HepG2 (cell line): ENCODE data around the gene BSG. TPM values are rescaled to one million over a fixed set of nuclear protein-coding genes. Genes with fewer than 3 reads are reported as not detected.

Source experiments
- DDIT3 ChIP-seq: sonication (generic); formaldehyde crosslinking; IDR thresholded peaks from 2 replicates; pipeline ENCODE4 v1.4.0; 2020; ENCODE audit warnings: mild to moderate bottlenecking, missing genetic modification reagents
- EED ChIP-seq: sonication (generic); formaldehyde crosslinking; IDR thresholded peaks from 2 replicates; pipeline ENCODE4 v1.5.0; 2020; ENCODE audit warnings: mild to moderate bottlenecking, missing genetic modification reagents
- FOXA1 ChIP-seq, 2 experiments: fragments of 450-650 bp in 1 of 2; sonication (generic) in 1 of 2; formaldehyde crosslinking in 1 of 2; IDR thresholded peaks; 2 replicates each; pipeline versions ENCODE4 v1.4.0 to v1.6.1; 2016 to 2020; ENCODE audit warnings: missing genetic modification reagents in 1 of 2
- GTF2F1 ChIP-seq: fragments of 150-350 bp; IDR thresholded peaks from 2 replicates; pipeline ENCODE4 v1.6.1; 2014; ENCODE audit warnings: low read length
- KAT2B ChIP-seq: fragments of 150-350 bp; IDR thresholded peaks from 2 replicates; pipeline ENCODE4 v1.6.1; 2014; ENCODE audit warnings: low read depth, low read length, borderline replicate concordance
- SRSF9 ChIP-seq: fragments of 200-400 bp; formaldehyde crosslinking; IDR thresholded peaks from 2 replicates; pipeline ENCODE4 v1.6.1; 2018; ENCODE audit warnings: borderline replicate concordance, mild to moderate bottlenecking, low read depth, low read length; ENCODE audit not compliant: insufficient read depth, poor library complexity, severe bottlenecking
- TAF1 ChIP-seq: sonication (generic); formaldehyde crosslinking; IDR thresholded peaks from 2 replicates; pipeline ENCODE4 v1.4.0; 2020; ENCODE audit warnings: missing genetic modification reagents
- ZEB1 ChIP-seq: IDR thresholded peaks from 2 replicates; pipeline ENCODE4 v1.6.1; 2012; ENCODE audit warnings: mild to moderate bottlenecking, low read depth, inconsistent platforms; ENCODE audit not compliant: insufficient replicate concordance
- ZFP36 ChIP-seq: fragments of 150-350 bp; IDR thresholded peaks from 2 replicates; pipeline ENCODE4 v1.6.1; 2018; ENCODE audit warnings: borderline replicate concordance, low read length, low read depth; ENCODE audit not compliant: partially characterized antibody
- ZGPAT ChIP-seq: IDR thresholded peaks from 2 replicates; pipeline ENCODE4 v1.6.1; 2016; ENCODE audit warnings: mild to moderate bottlenecking
- ZHX1 ChIP-seq: sonication (generic); formaldehyde crosslinking; IDR thresholded peaks from 2 replicates; pipeline ENCODE4 v1.8.1; 2022; ENCODE audit warnings: low read depth, mild to moderate bottlenecking, missing genetic modification reagents
- ZNF18 ChIP-seq: sonication (generic); formaldehyde crosslinking; IDR thresholded peaks from 2 replicates; pipeline ENCODE4 v1.8.0; 2022; ENCODE audit warnings: mild to moderate bottlenecking, missing genetic modification reagents; ENCODE audit not compliant: insufficient replicate concordance
- ZNF276 ChIP-seq: sonication (generic); formaldehyde crosslinking; IDR thresholded peaks from 2 replicates; pipeline ENCODE4 v1.4.0; 2020; ENCODE audit warnings: mild to moderate bottlenecking, low read depth, missing genetic modification reagents
- ZNF329 ChIP-seq: sonication (generic); formaldehyde crosslinking; IDR thresholded peaks from 2 replicates; pipeline ENCODE4 v1.9.0; 2021; ENCODE audit warnings: low read depth, mild to moderate bottlenecking, missing genetic modification reagents
- ZNF543 ChIP-seq: sonication (generic); formaldehyde crosslinking; IDR thresholded peaks from 2 replicates; pipeline ENCODE4 v1.4.0; 2020; ENCODE audit warnings: mild to moderate bottlenecking, missing genetic modification reagents
- ZNF597 ChIP-seq: sonication (generic); formaldehyde crosslinking; IDR thresholded peaks from 2 replicates; pipeline ENCODE4 v1.5.0; 2020; ENCODE audit warnings: missing genetic modification reagents
- ZNF740 ChIP-seq: sonication (generic); formaldehyde crosslinking; IDR thresholded peaks from 2 replicates; pipeline ENCODE4 v1.4.0; 2020; ENCODE audit warnings: missing genetic modification reagents
- ZSCAN20 ChIP-seq: sonication (generic); formaldehyde crosslinking; IDR thresholded peaks from 2 replicates; pipeline ENCODE4 v1.4.0; 2020; ENCODE audit warnings: missing genetic modification reagents, mild to moderate bottlenecking, borderline replicate concordance
- ZSCAN25 ChIP-seq: sonication (generic); formaldehyde crosslinking; IDR thresholded peaks from 2 replicates; pipeline ENCODE4 v1.8.0; 2022; ENCODE audit warnings: mild to moderate bottlenecking, missing genetic modification reagents
- polyA plus RNA-seq, 8 experiments: library from polyadenylated mRNA; depleted of rRNA in 3 of 8; stranded (reverse) in 7 of 8; unstranded in 1 of 8; fragments of >200 nt; fragmentation: Illumina TruSeq in 4 of 8; extraction: Trizol in 4 of 8; gene quantifications; 2 replicates each; pipeline versions ENCODE4 v1.2.1 to v1.2.3, GENCODE V29; 2011 to 2016; ENCODE audit warnings: low read depth in 4 of 8, missing spikeins in 1 of 8, mixed read lengths in 1 of 8; ENCODE audit not compliant: insufficient read depth in 1 of 8
- total RNA-seq, 5 experiments: library from RNA; depleted of rRNA; stranded (reverse); fragments of >200 nt; fragmentation: Illumina TruSeq; extraction: Trizol; gene quantifications; 2 replicates each; pipeline ENCODE4 v1.2.3, GENCODE V29; 2016; ENCODE audit warnings: low read depth in 1 of 5

The BSG gene
- total and polyA plus RNA-seq, 2 of the 13 experiments (the other 11 are each of a cell fraction or from before 2014, with no cell fraction given), result 309 to 754 TPM

GRCh38 chr19:524062-524674 lies 48.2 kb upstream of the BSG start (continued):
- no peak for TF ChIP-seq ZNF18 (CRISPR knock-in tag)
- 0 out of 2 replicates have a peak, but pooled peaks have one; percentile 37 for TF ChIP-seq ZNF276 (CRISPR knock-in tag)
- TF ChIP-seq ZSCAN25 (CRISPR knock-in tag), result peak; percentile 87
- TF ChIP-seq EED, result no peak
- TF ChIP-seq ZEB1, result no peak
- no peak for TF ChIP-seq ZNF329
- TF ChIP-seq ZNF597 (CRISPR knock-in tag), result no peak
- no peak for TF ChIP-seq FOXA1 (IDR thresholded peaks at IDR 0.05)
- no peak for TF ChIP-seq FOXA1 (CRISPR knock-in tag; IDR thresholded peaks at IDR 0.05)
- no peak for TF ChIP-seq DDIT3
- no peak for TF ChIP-seq GTF2F1
- peak; percentile 78; the same call in 1 of the 2 replicates for TF ChIP-seq ZHX1 (CRISPR knock-in tag)
- peak; percentile 57; the same call in 1 of the 2 replicates for TF ChIP-seq ZGPAT (CRISPR knock-in tag)
- TF ChIP-seq ZFP36, result no peak
- TF ChIP-seq ZNF740 (CRISPR knock-in tag), result no peak
- TF ChIP-seq KAT2B, result no peak
- peak; percentile 63; the same call in 1 of the 2 replicates for TF ChIP-seq TAF1
- no peak for TF ChIP-seq ZSCAN20 (CRISPR knock-in tag)
- no peak for TF ChIP-seq SRSF9
- peak; percentile 99 for TF ChIP-seq ZNF543 (CRISPR knock-in tag)
